Adrenal gland (tissue), 12 donors: ENCODE data around the gene LEKR1. TPM values are rescaled to one million over a fixed set of nuclear protein-coding genes. Genes with fewer than 3 reads are reported as not detected.

Experiments
- DNase-seq, 7 donors: peaks; one replicate each; pipeline ENCODE4 v3.0.0-alpha.2; 2019 to 2020
- H3K27ac ChIP-seq, 5 donors: fragments of 200-600 bp; sonication (generic) in 4 of 5; 1 replicate in 3 of 5; 2 replicates in 2 of 5; pipeline versions ENCODE4 v1.5.1 to v1.8.0; 2016 to 2020; ENCODE audit warnings: mild to moderate bottlenecking in 1 of 5
- H3K27me3 ChIP-seq: fragments of 200-600 bp; 2 replicates; pipeline ENCODE4 v1.8.0; 2021
- H3K36me3 ChIP-seq, 2 donors: fragments of 200-600 bp; replicated peaks in 1 of 2; 1 replicate in 1 of 2; 2 replicates in 1 of 2; pipeline versions ENCODE4 v1.5.1 to v1.8.0; 2018 to 2022
- H3K4me1 ChIP-seq, 2 donors: fragments of 200-600 bp; replicated peaks in 1 of 2; 1 replicate in 1 of 2; 2 replicates in 1 of 2; pipeline versions ENCODE4 v1.5.1 to v1.8.0; 2018 to 2021
- H3K4me3 ChIP-seq, 4 donors: fragments of 200-600 bp; sonication (generic) in 3 of 4; one replicate each; pipeline ENCODE4 v1.5.1; 2016 to 2018
- H3K9me3 ChIP-seq, 3 donors: fragments of 200-600 bp; sonication (generic) in 1 of 3; replicated peaks in 1 of 3; 1 replicate in 2 of 3; 2 replicates in 1 of 3; pipeline versions ENCODE4 v1.5.1 to v1.8.0; 2016 to 2021
- POLR2A ChIP-seq, 2 donors: fragments of 450-650 bp; IDR thresholded peaks; one replicate each; pipeline ENCODE4 v1.6.1; 2017; ENCODE audit warnings: antibody characterized with exemption in 2 of 2, mild to moderate bottlenecking in 2 of 2, moderate library complexity in 1 of 2
- WGBS, 4 donors: extraction: QIAGEN DNeasy Blood & Tissue Kit in 2 of 4; methylation state at CpG; one replicate each; pipeline versions ENCODE4 v1.1.5 to v1.1.7; 2013 to 2017; 5-methylcytosine and 5-hydroxymethylcytosine counted together
- intact Hi-C, 2 donors: fragments of 100-400 bp; cut with DNase I; formaldehyde crosslinking; loops; one replicate each; pipeline versions ENCODE4 v1.14.1 to v1.15.0; 2022 to 2023
- polyA plus RNA-seq, 3 donors: library from polyadenylated mRNA; stranded (reverse); fragments of 200-250 nt in 2 of 3; fragments of 350-450 nt in 1 of 3; fragmentation: Illumina TruSeq in 1 of 3; extraction: RNeasy Lipid Tissue Mini Kit (QIAGEN cat#74804) in 1 of 3; gene quantifications; one replicate each; pipeline ENCODE4 v1.2.3, GENCODE V29; 2013 to 2014
- total RNA-seq, 9 donors: library from RNA; depleted of rRNA in 4 of 9; stranded (reverse); fragments of >200 nt in 4 of 9; fragments of 120-200 nt in 1 of 9; fragmentation: NEBNext Ultra II Directional in 1 of 9; extraction: Animal tissue kit (Norgen Biotek cat#: 25700) in 1 of 9; gene quantifications; one replicate each; pipeline versions ENCODE4 v1.1.0 to v1.2.4, GENCODE V29; 2013 to 2023
- TF ChIP-seq, protein P1 (sequence below), 6 experiments: fragments of 450-650 bp in 4 of 6; fragments of 200-600 bp in 2 of 6; sonication (generic) in 1 of 6; IDR thresholded peaks; 1 replicate in 5 of 6; 2 replicates in 1 of 6; pipeline versions ENCODE4 v1.5.1 to v1.8.0; 2016 to 2021; ENCODE audit warnings: antibody characterized with exemption in 6 of 6, mild to moderate bottlenecking in 2 of 6, moderate library complexity in 1 of 6
- donor health status: healthy with polysubstance abuse.
- donor health status: Bipolar disorder and iron deficiency.
- donor health status: DM: yes; HTN: yes; CAD: no.
- donor health status: DM: no; HTN: no; CAD: no.
- donor health status: DM: no; HTN: no; CAD: no.
- donor health status: DM: yes; HTN: yes; CAD: no.

Gene LEKR1
- total and polyA plus RNA-seq, 12 donors, result 0.28 to 2.3 (median 1.5) TPM

DNA sequence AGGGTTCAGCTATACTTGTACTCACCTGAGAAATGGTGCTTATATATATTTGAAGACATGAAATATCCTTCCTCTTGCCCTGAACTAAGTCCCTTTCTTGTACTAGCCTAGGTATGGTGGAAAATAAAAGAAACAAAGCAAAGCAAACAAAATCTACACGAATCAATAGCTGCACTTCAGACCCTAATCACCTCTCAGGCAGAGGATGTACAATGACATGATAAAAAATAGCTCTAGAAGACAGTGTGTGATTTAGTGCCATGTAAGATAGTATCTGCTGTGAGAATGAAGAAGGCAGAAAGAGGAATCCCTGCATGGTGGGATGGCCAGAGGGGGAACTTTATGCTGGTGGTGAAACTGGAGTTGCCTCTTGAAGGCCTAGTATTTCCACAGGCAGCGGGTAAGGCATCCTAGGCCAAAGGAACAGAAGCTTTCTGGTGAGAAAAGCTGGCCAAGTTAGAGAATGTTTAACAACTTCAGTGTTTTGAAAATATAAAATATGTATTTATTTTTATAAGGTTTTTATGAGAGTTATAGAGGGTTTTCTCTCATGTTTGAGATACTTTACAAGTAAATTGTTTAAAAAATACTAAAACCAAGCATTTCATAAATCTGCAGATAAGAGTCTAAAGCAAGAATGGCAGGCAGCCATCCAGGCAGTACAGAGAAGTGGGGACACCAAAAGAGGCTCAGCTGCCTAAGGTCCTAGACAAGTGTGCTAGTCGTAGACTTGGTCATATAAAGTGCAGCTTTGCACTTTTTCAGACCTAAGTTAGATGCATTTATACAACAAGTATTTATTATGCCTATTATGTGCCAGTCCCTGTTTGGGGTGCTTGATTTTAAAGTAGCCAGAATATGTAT is 14.9 kb downstream of the LEKR1 start:
- no peak for TF ChIP-seq POLR2A (IDR thresholded peaks at IDR 0.05)
- TF ChIP-seq, protein P1, sequence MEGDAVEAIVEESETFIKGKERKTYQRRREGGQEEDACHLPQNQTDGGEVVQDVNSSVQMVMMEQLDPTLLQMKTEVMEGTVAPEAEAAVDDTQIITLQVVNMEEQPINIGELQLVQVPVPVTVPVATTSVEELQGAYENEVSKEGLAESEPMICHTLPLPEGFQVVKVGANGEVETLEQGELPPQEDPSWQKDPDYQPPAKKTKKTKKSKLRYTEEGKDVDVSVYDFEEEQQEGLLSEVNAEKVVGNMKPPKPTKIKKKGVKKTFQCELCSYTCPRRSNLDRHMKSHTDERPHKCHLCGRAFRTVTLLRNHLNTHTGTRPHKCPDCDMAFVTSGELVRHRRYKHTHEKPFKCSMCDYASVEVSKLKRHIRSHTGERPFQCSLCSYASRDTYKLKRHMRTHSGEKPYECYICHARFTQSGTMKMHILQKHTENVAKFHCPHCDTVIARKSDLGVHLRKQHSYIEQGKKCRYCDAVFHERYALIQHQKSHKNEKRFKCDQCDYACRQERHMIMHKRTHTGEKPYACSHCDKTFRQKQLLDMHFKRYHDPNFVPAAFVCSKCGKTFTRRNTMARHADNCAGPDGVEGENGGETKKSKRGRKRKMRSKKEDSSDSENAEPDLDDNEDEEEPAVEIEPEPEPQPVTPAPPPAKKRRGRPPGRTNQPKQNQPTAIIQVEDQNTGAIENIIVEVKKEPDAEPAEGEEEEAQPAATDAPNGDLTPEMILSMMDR (IDR thresholded peaks at IDR 0.05), result no peak
- no peak overlapping the region for H3K4me3 ChIP-seq
- H3K4me1 ChIP-seq, result peaks cover 0 to 11% of the 10 kb centered on the region in 2 donors
- intact Hi-C loops, result no loop called here
- H3K27me3 ChIP-seq, result no peaks in the 10 kb centered on the region
- no peaks in the 10 kb centered on the region for H3K36me3 ChIP-seq
- H3K27ac ChIP-seq, result no peak overlapping the region
- no peaks in the 10 kb centered on the region for H3K9me3 ChIP-seq
- 79 to 89% (median 87%) methylated on average over 3 of the region's 3 CpGs for WGBS, 4 donors
- no peak for DNase-seq

- DNase-seq, result no peak
- TF ChIP-seq, protein P1 (IDR thresholded peaks at IDR 0.05), result no peak
- TF ChIP-seq POLR2A (IDR thresholded peaks at IDR 0.05), result no peak
- H3K36me3 ChIP-seq, result no peaks in the 10 kb centered on the region
- H3K9me3 ChIP-seq, result no peaks in the 10 kb centered on the region
- no peaks in the 10 kb centered on the region for H3K27me3 ChIP-seq
- intact Hi-C loops, result no loop called here
- H3K4me1 ChIP-seq, result peaks cover 0 to 11% of the 10 kb centered on the region in 2 donors
- WGBS, 4 donors, result 64 to 82% (median 70%) methylated on average over 2 of the region's 2 CpGs
- H3K27ac ChIP-seq, result no peak overlapping the region
- H3K4me3 ChIP-seq, result no peak overlapping the region
Measured at GRCh38 chr3:156843071-156843808, 17.1 kb downstream of the LEKR1 start.

DNA sequence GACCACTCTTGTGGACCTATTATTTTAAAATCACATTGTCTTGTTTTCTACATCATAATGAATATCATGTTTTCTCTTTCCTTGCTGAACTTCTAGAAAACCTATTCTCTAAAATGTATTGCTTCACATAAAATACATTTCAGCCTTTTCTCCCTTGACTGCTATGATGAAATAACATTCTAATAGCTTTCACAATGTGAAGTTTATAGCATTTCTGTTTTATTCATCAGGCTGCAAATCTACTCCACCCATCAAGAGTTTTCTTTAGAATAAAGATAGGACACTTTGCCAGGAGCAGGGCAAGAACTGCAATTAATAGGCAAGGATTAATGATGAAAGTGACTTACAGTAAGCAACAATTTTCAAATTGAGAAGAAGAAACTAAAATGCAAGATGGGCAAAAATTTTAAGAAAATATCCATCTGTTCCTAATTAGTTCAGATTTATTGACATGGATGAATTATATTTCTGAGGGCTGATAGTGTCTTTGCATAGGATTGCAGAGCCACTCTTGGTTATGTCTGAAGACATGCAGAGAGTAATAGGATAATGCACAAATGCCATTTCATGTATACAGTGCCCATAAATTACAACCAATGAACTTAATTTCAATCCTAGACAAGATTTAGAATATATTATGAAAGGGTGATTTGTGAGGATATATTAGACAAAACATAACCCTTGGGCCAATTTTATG is 21.7 kb downstream of the LEKR1 start:
- peaks cover 0 to 2% of the 10 kb centered on the region in 2 donors for H3K4me1 ChIP-seq
- no peak overlapping the region for H3K4me3 ChIP-seq

More for the DNA sequence above, 21.7 kb downstream of the LEKR1 start:
- Histone ChIP-seq H3K27ac (no peak overlapping the region), H3K27me3 (no peaks in the 10 kb centered on the region), H3K9me3 (no peaks in the 10 kb centered on the region), H3K36me3 (no peaks in the 10 kb centered on the region)
- no peak for DNase-seq
- TF ChIP-seq, protein P1 (IDR thresholded peaks at IDR 0.05), result no peak
- TF ChIP-seq POLR2A (IDR thresholded peaks at IDR 0.05), result no peak
- intact Hi-C loops, result no loop called here
